Measurements from ENCODE around the gene LHX8. TPM values are rescaled to one million over a fixed set of nuclear protein-coding genes. Genes with fewer than 3 reads are reported as not detected.

LHX8 gene
- polyA plus RNA-seq, 1 donor (not counting 4 experiments of a cell fraction or from before 2014, with no cell fraction given) = not detected

DNA sequence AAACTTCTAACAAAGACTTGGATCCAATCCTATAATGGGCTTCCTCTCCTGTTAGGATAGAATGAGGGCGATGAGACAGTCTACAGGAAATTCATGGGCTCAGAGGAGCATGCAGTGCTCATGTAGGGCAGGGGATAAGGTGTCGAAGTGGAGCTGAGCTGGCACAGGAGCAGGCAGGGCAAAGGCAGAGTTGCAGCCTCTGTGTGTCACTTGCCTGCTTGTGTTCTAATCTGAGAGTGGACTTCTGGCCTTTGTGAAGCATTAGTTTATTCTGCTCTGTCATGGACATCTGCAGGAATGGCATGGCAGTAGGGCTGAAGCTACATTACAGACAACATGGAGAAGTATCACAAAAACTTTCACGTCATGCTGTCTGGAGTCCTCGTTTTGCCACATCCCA lies 32.6 kb downstream of the LHX8 start:
- Histone ChIP-seq H3K27ac (ENCODE audit: control insufficient read depth, insufficient read depth, low read length) (no peak overlapping the region), H3K79me2 (ENCODE audit: control insufficient read depth, insufficient read depth, low read length) (no peaks in the 10 kb centered on the region), H3K4me3 (ENCODE audit: control insufficient read depth in 2 of 3, extremely low read depth in 1 of 3, insufficient read depth in 2 of 3, low read depth in 1 of 3, low read length in 3 of 3) (no peak overlapping the region), H3K4me2 (ENCODE audit: control insufficient read depth, extremely low read depth, insufficient read depth, low read depth, low read length) (no peak overlapping the region), H3K9me3 (ENCODE audit: control insufficient read depth, low read depth, low read length) (no peaks in the 10 kb centered on the region), H3K27me3 (ENCODE audit: control insufficient read depth, extremely low read depth, insufficient read depth, low read length) (no peaks in the 10 kb centered on the region), H3K4me1 (ENCODE audit: control insufficient read depth, extremely low read depth, insufficient read depth, low read length) (no peaks in the 10 kb centered on the region), H3K36me3 (ENCODE audit: control insufficient read depth in 2 of 2, extremely low read depth in 1 of 2, insufficient read depth in 2 of 2, low read length in 2 of 2) (no peaks in the 10 kb centered on the region), H2AFZ (ENCODE audit: control insufficient read depth, low read length) (no peak overlapping the region), H3K9me1 (ENCODE audit: control insufficient read depth, extremely low read depth, insufficient read depth, low read length) (no peaks in the 10 kb centered on the region), H3K9ac (ENCODE audit: control insufficient read depth, extremely low read depth, insufficient read depth, low read length) (no peak overlapping the region), H4K20me1 (ENCODE audit: control insufficient read depth, extremely low read depth, insufficient read depth, low read length) (no peaks in the 10 kb centered on the region)
- dilution Hi-C loops (cut with MboI; ENCODE audit: extremely low pct_ligation_motif_present, low sequenced_read_pairs) = no loop called here
- DNase-seq (ENCODE audit: low read depth, low spot score) (no peak), FAIRE-seq (no peak)
- no peak for TF ChIP-seq EZH2 (IDR thresholded peaks at IDR 0.05; ENCODE audit: low read length)
- TF ChIP-seq, protein P1, sequence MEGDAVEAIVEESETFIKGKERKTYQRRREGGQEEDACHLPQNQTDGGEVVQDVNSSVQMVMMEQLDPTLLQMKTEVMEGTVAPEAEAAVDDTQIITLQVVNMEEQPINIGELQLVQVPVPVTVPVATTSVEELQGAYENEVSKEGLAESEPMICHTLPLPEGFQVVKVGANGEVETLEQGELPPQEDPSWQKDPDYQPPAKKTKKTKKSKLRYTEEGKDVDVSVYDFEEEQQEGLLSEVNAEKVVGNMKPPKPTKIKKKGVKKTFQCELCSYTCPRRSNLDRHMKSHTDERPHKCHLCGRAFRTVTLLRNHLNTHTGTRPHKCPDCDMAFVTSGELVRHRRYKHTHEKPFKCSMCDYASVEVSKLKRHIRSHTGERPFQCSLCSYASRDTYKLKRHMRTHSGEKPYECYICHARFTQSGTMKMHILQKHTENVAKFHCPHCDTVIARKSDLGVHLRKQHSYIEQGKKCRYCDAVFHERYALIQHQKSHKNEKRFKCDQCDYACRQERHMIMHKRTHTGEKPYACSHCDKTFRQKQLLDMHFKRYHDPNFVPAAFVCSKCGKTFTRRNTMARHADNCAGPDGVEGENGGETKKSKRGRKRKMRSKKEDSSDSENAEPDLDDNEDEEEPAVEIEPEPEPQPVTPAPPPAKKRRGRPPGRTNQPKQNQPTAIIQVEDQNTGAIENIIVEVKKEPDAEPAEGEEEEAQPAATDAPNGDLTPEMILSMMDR (optimal IDR thresholded peaks at IDR 0.05 in 1 of 3, IDR thresholded peaks at IDR 0.05 in 1 of 3, conservative IDR thresholded peaks at IDR 0.05 in 1 of 3; ENCODE audit: extremely low read depth in 1 of 3, insufficient read depth in 2 of 3, low read length in 3 of 3) = no peak

DNA sequence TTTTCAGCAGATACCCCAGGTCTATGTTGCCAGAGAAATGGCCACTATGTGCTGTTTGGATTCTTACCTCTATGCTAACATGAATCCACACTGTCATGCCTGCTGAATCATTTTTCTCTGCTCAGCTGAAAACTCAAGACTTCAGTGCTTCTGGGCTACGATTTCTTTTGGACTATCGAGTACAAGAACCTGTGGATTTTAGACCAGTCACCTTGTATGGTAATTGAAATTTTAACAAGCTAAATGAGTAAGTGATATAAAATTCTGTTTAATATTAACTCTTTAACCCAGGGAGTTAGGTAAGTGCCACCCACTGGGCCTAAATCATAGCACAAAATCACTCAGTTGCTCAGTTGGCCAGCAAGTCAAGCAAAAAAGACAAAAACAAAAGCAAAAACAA lies 35.8 kb downstream of the LHX8 start:
- Histone ChIP-seq H3K9ac (ENCODE audit: control insufficient read depth, extremely low read depth, insufficient read depth, low read length) (no peak overlapping the region), H3K27me3 (ENCODE audit: control insufficient read depth, extremely low read depth, insufficient read depth, low read length) (no peaks in the 10 kb centered on the region), H4K20me1 (ENCODE audit: control insufficient read depth, extremely low read depth, insufficient read depth, low read length) (no peaks in the 10 kb centered on the region), H3K27ac (ENCODE audit: control insufficient read depth, insufficient read depth, low read length) (no peak overlapping the region), H3K9me1 (ENCODE audit: control insufficient read depth, extremely low read depth, insufficient read depth, low read length) (no peaks in the 10 kb centered on the region), H3K4me2 (ENCODE audit: control insufficient read depth, extremely low read depth, insufficient read depth, low read depth, low read length) (no peak overlapping the region), H3K4me3 (ENCODE audit: control insufficient read depth in 2 of 3, extremely low read depth in 1 of 3, insufficient read depth in 2 of 3, low read depth in 1 of 3, low read length in 3 of 3) (no peak overlapping the region), H3K4me1 (ENCODE audit: control insufficient read depth, extremely low read depth, insufficient read depth, low read length) (no peaks in the 10 kb centered on the region), H3K9me3 (ENCODE audit: control insufficient read depth, low read depth, low read length) (no peaks in the 10 kb centered on the region), H2AFZ (ENCODE audit: control insufficient read depth, low read length) (no peak overlapping the region), H3K79me2 (ENCODE audit: control insufficient read depth, insufficient read depth, low read length) (no peaks in the 10 kb centered on the region), H3K36me3 (ENCODE audit: control insufficient read depth in 2 of 2, extremely low read depth in 1 of 2, insufficient read depth in 2 of 2, low read length in 2 of 2) (no peaks in the 10 kb centered on the region)
- TF ChIP-seq, protein P1 (optimal IDR thresholded peaks at IDR 0.05 in 1 of 3, IDR thresholded peaks at IDR 0.05 in 1 of 3, conservative IDR thresholded peaks at IDR 0.05 in 1 of 3; ENCODE audit: extremely low read depth in 1 of 3, insufficient read depth in 2 of 3, low read length in 3 of 3) = no peak
- TF ChIP-seq EZH2 (IDR thresholded peaks at IDR 0.05; ENCODE audit: low read length) = no peak
- no peak for FAIRE-seq
- dilution Hi-C loops (cut with MboI; ENCODE audit: extremely low pct_ligation_motif_present, low sequenced_read_pairs) = no loop called here
- DNase-seq (ENCODE audit: low read depth, low spot score) = no peak
